Tibial nerve (tissue), 4 donors: Measurements from ENCODE around the gene PLCB4. TPM values are rescaled to one million over a fixed set of nuclear protein-coding genes. Genes with fewer than 3 reads are reported as not detected.

Experiments
- DNase-seq, 2 donors: peaks; one replicate each; pipeline ENCODE4 v3.0.0-alpha.2; 2019; ENCODE audit warnings: low spot score in 2 of 2
- H3K27ac ChIP-seq, 4 donors: fragments of 200-600 bp; sonication (generic) in 3 of 4; one replicate each; pipeline ENCODE4 v1.5.1; 2017 to 2019; ENCODE audit warnings: mild to moderate bottlenecking in 1 of 4
- H3K27me3 ChIP-seq, 2 donors: fragments of 200-600 bp; sonication (generic) in 1 of 2; one replicate each; pipeline versions ENCODE4 v1.5.1 to v1.6.0; 2017 to 2019
- H3K36me3 ChIP-seq, 3 donors: fragments of 200-600 bp; sonication (generic); one replicate each; pipeline ENCODE4 v1.5.1; 2018 to 2019
- H3K4me1 ChIP-seq, 4 donors: fragments of 200-600 bp; sonication (generic) in 3 of 4; one replicate each; pipeline ENCODE4 v1.5.1; 2017 to 2019
- H3K4me3 ChIP-seq, 4 donors: fragments of 200-600 bp; sonication (generic) in 3 of 4; one replicate each; pipeline ENCODE4 v1.5.1; 2017 to 2019; ENCODE audit warnings: mild to moderate bottlenecking in 1 of 4, moderate library complexity in 1 of 4
- H3K9me3 ChIP-seq, 4 donors: fragments of 200-600 bp; sonication (generic) in 3 of 4; one replicate each; pipeline ENCODE4 v1.5.1; 2017 to 2019
- CTCF ChIP-seq, 5 experiments: fragments of 200-600 bp in 3 of 5; fragments of 450-650 bp in 2 of 5; sonication (generic) in 3 of 5; IDR thresholded peaks; one replicate each; pipeline ENCODE4 v1.5.1; 2016 to 2019; ENCODE audit warnings: antibody characterized with exemption in 5 of 5, mild to moderate bottlenecking in 3 of 5, moderate library complexity in 2 of 5
- EP300 ChIP-seq, 2 donors: sonication (generic); formaldehyde crosslinking; IDR thresholded peaks; one replicate each; pipeline ENCODE4 v1.6.1; 2017; ENCODE audit warnings: antibody characterized with exemption in 2 of 2, mild to moderate bottlenecking in 1 of 2
- POLR2A ChIP-seq, 2 donors: fragments of 450-650 bp; IDR thresholded peaks; one replicate each; pipeline ENCODE4 v1.6.1; 2017; ENCODE audit warnings: antibody characterized with exemption in 2 of 2, mild to moderate bottlenecking in 2 of 2, moderate library complexity in 2 of 2
- WGBS, 2 donors: methylation state at CpG; one replicate each; pipeline ENCODE4 v1.1.5; 2018; 5-methylcytosine and 5-hydroxymethylcytosine counted together
- total RNA-seq, 4 donors: library from RNA; depleted of rRNA; stranded (reverse); fragments of >200 nt; gene quantifications; one replicate each; pipeline ENCODE4 v1.1.0, GENCODE V29; 2016

Gene PLCB4
- total RNA-seq, 4 donors from 2014 or later = 35.7 to 52.9 (median 40.1) TPM

- no peak for TF ChIP-seq CTCF (IDR thresholded peaks at IDR 0.05)
- no peak for TF ChIP-seq EP300 (IDR thresholded peaks at IDR 0.05)
- no peak for TF ChIP-seq POLR2A (IDR thresholded peaks at IDR 0.05)
- Histone ChIP-seq H3K36me3 (peaks cover 0 to 20% (median 0%) of the 10 kb centered on the region in 3 donors), H3K27ac (no peak overlapping the region), H3K27me3 (no peaks in the 10 kb centered on the region), H3K4me1 (peaks cover 0 to 7% (median 0%) of the 10 kb centered on the region in 4 donors), H3K9me3 (peaks cover 0 to 20% (median 0%) of the 10 kb centered on the region in 4 donors), H3K4me3 (no peak overlapping the region)
- no peak for DNase-seq
- WGBS, 2 donors = 76 to 78% methylated on average over 7 of the region's 7 CpGs
Measured at GRCh38 chr20:9137001-9137400, 68.1 kb downstream of the PLCB4 start.

- WGBS, 2 donors = 81 to 93% methylated on average over 3 of the region's 3 CpGs
- peaks cover 0 to 10% (median 0%) of the 10 kb centered on the region in 3 donors for H3K36me3 ChIP-seq
- no peaks in the 10 kb centered on the region for H3K27me3 ChIP-seq
- peaks cover 0 to 10% (median 0%) of the 10 kb centered on the region in 4 donors for H3K9me3 ChIP-seq
- no peak overlapping the region for H3K27ac ChIP-seq
- H3K4me1 ChIP-seq = peaks cover 0 to 15% (median 3%) of the 10 kb centered on the region in 4 donors
- TF ChIP-seq EP300 (IDR thresholded peaks at IDR 0.05) (no peak), POLR2A (IDR thresholded peaks at IDR 0.05) (no peak), CTCF (IDR thresholded peaks at IDR 0.05) (no peak)
- H3K4me3 ChIP-seq = no peak overlapping the region
- DNase-seq = no peak
Measured at GRCh38 chr20:9139106-9139833, 70.4 kb downstream of the PLCB4 start.

- H3K4me1 ChIP-seq = peaks cover 0 to 24% (median 7%) of the 10 kb centered on the region in 4 donors
- H3K4me3 ChIP-seq = no peak overlapping the region
- DNase-seq = no peak
- H3K9me3 ChIP-seq = peaks cover 0 to 10% (median 0%) of the 10 kb centered on the region in 4 donors
- H3K27me3 ChIP-seq = no peaks in the 10 kb centered on the region
- no peak for TF ChIP-seq POLR2A (IDR thresholded peaks at IDR 0.05)
- TF ChIP-seq EP300 (IDR thresholded peaks at IDR 0.05) = no peak
- TF ChIP-seq CTCF (IDR thresholded peaks at IDR 0.05) = no peak
- WGBS, 2 donors = 91 to 92% methylated on average over 8 of the region's 8 CpGs
- H3K27ac ChIP-seq = no peak overlapping the region
- H3K36me3 ChIP-seq = peaks cover 0 to 10% (median 0%) of the 10 kb centered on the region in 3 donors
Measured at GRCh38 chr20:9140162-9140760, 71.4 kb downstream of the PLCB4 start.

- Histone ChIP-seq H3K4me3 (no peak overlapping the region), H3K36me3 (peaks cover 0 to 10% (median 0%) of the 10 kb centered on the region in 3 donors), H3K9me3 (peaks cover 0 to 10% (median 0%) of the 10 kb centered on the region in 4 donors), H3K4me1 (peaks cover 0 to 29% (median 12%) of the 10 kb centered on the region in 4 donors), H3K27me3 (no peaks in the 10 kb centered on the region), H3K27ac (no peak overlapping the region)
- no peak for DNase-seq
- no peak for TF ChIP-seq CTCF (IDR thresholded peaks at IDR 0.05)
- no peak for TF ChIP-seq EP300 (IDR thresholded peaks at IDR 0.05)
- TF ChIP-seq POLR2A (IDR thresholded peaks at IDR 0.05) = no peak
- WGBS, 2 donors = 92 to 94% methylated on average over 1 of the region's 1 CpG
Measured at GRCh38 chr20:9141070-9141469, 72.2 kb downstream of the PLCB4 start.

GRCh38 chr20:9141921-9142320 is 73.0 kb downstream of the PLCB4 start:
- TF ChIP-seq EP300 (IDR thresholded peaks at IDR 0.05) = no peak
- no peak for TF ChIP-seq POLR2A (IDR thresholded peaks at IDR 0.05)
- no peak for TF ChIP-seq CTCF (IDR thresholded peaks at IDR 0.05)
- Histone ChIP-seq H3K36me3 (peaks cover 0 to 10% (median 0%) of the 10 kb centered on the region in 3 donors), H3K4me1 (peaks cover 0 to 27% (median 12%) of the 10 kb centered on the region in 4 donors), H3K27me3 (no peaks in the 10 kb centered on the region), H3K27ac (no peak overlapping the region), H3K9me3 (peaks cover 0 to 10% (median 0%) of the 10 kb centered on the region in 4 donors), H3K4me3 (no peak overlapping the region)
- no peak for DNase-seq
